ENCODE data around the gene GPR65.

DNA sequence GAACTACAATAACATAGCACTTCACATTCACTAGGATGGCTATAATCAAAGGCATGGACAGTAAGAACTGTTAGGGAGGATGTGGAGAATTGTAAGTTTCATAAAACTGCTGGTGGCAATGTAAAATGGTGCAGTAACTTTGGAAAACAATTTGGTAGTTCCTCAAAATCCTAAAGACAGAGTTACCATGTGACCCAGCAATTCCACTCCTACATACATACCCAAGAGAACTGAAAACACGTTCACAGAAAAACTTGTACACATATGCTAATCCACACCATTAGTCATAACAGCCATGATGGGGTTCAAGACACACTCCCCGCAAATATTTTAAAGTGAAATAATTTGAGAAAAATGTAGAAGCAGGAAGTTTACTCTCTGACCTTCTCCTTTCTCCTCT, 43.7 kb upstream of the GPR65 start:
- TF ChIP-seq TAF7 (tag; IDR thresholded peaks at IDR 0.05) (no peak), XRCC3 (IDR thresholded peaks at IDR 0.05) (no peak), NR1H2 (CRISPR knock-in tag; IDR thresholded peaks at IDR 0.05) (no peak)
- TF ChIP-seq, protein P1, sequence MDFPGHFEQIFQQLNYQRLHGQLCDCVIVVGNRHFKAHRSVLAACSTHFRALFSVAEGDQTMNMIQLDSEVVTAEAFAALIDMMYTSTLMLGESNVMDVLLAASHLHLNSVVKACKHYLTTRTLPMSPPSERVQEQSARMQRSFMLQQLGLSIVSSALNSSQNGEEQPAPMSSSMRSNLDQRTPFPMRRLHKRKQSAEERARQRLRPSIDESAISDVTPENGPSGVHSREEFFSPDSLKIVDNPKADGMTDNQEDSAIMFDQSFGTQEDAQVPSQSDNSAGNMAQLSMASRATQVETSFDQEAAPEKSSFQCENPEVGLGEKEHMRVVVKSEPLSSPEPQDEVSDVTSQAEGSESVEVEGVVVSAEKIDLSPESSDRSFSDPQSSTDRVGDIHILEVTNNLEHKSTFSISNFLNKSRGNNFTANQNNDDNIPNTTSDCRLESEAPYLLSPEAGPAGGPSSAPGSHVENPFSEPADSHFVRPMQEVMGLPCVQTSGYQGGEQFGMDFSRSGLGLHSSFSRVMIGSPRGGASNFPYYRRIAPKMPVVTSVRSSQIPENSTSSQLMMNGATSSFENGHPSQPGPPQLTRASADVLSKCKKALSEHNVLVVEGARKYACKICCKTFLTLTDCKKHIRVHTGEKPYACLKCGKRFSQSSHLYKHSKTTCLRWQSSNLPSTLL (IDR thresholded peaks at IDR 0.05), result no peak

Data from K562 (cell line).